ENCODE measurements around the gene YY1. TPM values are rescaled to one million over a fixed set of nuclear protein-coding genes. Genes with fewer than 3 reads are reported as not detected.

Gene YY1
- total RNA-seq, 1 donor from 2014 or later, result 56.3 TPM

GRCh38 chr14:100312877-100313400 is 74.0 kb downstream of the YY1 start:
- DNase-seq (ENCODE audit: low read depth, low spot score), result no peak

DNA sequence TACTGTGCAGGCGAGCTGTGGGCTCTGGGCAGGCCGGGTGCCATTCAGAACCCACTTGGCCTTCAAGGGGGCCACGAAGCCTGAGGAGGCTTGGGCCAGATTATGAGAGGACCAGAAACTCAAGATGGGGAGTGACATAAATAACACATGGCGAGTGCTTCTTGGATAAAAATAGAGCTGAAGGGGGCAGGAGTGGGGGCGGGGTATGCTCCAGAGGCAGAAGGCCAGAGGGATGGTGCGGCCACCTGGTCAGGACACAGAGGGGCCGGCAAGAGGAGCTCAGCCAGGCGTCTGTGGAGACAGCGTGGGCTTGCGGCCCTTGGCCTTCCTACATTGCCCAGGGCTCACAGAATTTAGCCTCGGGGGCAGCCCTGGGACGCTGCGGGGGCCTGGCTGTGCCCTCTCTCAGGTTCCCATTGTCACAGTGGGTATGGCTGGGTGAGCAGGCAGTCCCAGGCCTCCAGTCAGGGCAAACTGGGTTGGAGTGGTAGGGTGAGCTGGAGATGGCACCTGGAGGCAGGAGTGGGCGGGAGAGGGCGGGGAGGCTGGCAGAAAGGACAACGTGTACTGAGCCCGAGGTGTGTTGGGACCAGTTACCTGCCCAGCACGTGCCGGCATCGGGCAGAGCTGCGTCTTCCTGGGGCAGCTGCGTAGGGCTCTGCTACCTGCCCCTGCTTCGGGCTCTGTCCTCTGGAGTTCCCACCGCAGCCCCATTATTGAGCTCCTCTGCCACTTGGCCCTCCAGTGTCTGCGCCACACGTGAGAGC is 74.7 kb downstream of the YY1 start:
- DNase-seq (ENCODE audit: low read depth, low spot score), result no peak

DNA sequence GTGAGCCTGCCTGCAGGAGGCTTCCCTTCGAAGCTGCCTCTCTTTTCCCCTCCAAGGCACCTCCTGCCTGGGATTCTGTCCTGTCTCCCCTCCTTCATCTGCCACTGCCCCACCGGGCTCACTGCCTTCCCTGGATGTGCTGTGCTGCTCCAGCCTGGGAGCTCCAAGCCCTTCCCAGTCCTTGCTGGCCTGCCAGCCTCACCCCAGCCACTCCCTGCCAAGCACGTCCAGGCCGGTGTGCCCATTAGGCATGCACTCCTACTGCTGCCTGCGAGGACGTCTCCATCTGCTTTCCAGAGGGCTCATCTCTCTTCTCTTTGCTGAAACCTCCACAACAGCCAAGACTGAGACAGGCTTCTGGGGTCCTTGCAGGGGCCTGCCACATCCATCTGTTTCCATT is 75.8 kb downstream of the YY1 start:
- DNase-seq (ENCODE audit: low read depth, low spot score), result no peak

- DNase-seq (ENCODE audit: low read depth, low spot score), result no peak
These were observed 78.4 kb downstream of the YY1 start for GRCh38 chr14:100317389-100317788.

DNA sequence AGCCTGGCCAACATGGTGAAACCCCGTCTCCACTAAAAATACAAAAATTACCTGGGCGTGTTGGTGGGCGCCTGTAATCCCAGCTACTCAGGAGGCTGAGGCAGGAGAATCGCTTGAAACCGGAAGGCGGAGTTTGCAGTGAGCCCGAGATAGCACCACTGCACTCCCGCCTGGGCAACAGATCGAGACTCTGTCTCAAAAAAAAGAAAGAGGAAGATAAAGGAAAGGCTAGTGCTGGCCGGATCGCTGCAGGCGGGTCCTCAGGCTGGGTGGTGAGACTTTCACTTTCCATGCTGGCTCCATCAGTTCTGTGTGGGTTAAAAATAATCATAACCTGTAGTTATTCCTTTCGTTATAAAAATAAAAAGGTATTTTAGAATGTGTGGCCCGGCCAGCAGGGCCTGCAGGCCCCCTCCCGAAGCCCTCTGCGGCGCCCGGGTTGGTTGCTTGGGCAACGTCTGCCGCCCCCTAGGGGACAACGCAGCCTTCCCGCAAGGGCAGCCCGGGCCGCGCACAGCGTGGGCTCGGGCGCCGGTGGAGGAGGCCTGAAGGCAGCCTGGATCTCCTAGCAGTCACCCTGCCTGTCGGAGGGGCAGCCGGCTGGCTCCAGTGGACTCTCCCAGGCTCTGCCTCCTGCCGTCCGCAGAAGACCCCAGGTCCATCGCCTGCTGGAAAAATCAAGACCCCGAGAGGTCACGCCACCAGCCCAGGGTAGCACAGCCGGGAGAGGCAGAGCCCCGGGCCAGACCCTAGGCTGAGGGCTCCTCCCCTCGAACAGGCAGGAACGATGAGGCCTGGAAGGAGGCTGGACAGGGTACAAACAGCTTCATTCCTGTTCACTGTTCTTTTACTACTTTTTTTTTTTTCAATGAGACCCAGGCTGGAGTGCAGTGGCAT is 79.2 kb downstream of the YY1 start:
- DNase-seq (ENCODE audit: low read depth, low spot score), result no peak

- no peak for DNase-seq (ENCODE audit: low read depth, low spot score)
These were observed 81.4 kb downstream of the YY1 start for GRCh38 chr14:100320157-100320856.

- DNase-seq (ENCODE audit: low read depth, low spot score), result no peak
These were observed 82.7 kb downstream of the YY1 start for GRCh38 chr14:100321473-100322137.

- no peak for DNase-seq (ENCODE audit: low read depth, low spot score)
These were observed 83.4 kb downstream of the YY1 start for GRCh38 chr14:100322138-100322957.

DNA sequence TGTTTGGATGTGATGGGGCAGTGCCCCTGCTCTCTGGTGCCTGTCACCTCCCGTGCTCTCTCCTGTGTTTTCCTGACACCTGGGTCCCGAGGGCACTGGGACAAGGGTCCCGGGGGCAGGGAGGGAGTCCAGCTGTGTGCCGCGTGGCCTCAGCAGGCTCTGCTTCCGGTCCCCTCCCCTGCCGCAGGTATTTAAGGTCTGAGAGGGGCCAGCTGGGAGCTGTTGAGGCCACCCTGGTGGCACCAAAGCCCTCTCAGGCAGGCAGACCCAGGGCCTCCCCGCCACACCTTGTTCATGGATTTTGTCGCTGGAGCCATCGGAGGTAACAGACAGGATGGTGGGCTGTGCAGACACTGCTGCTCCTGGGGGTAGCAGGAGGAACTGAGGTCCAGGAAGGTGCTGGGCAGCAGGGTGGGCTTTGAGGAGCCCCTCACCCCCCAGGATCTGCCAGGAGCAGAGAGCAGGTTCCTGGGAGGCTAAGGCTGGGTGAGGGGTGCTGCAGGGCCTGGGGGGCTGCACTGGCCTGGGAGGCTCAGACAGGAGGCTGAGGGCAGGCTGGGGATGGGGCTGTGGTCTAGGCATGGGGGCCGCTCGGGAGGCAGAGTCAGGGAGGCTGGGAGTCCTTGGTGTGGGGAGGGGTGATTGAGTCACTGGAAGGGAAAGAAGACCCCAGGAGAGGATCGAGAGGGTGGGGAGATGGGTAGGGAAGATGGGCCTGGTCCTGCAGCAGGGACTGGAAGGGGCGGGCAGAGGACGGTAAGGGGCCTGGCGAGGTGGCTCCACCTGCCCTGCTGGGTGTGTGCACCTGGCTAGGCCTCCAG is 84.4 kb downstream of the YY1 start, which contains the start of gene SLC25A47:
SLC25A47 (plus strand) TSS at position 219 of the 821 bp plus-strand sequence; CDS start at position 295, 76 bp downstream.
- no peak for DNase-seq (ENCODE audit: low read depth, low spot score)

- no peak for DNase-seq (ENCODE audit: low read depth, low spot score)
These were observed 85.0 kb downstream of the YY1 start for GRCh38 chr14:100323942-100324307.

DNA sequence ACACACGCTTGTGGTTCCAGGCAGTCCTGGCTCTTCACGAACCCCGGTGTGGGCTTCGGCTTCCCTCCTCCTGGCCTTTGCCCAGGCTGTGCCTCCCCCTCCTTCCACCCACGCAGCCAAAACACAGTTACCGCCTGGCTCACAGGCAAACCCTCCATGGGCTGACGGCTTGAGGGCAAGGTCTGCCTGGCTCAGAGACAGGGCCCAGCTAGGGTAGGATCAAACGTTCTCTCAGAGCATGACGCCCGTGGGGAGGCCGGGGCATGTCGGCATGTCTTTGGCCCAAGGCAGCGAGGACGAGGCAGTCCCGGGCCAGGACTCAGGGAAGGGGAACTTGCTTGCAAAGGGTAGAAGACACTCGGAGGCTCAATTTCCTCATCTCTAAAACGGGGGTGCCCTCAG is 86.3 kb downstream of the YY1 start:
- DNase-seq (ENCODE audit: low read depth, low spot score), result no peak

- DNase-seq (ENCODE audit: low read depth, low spot score), result no peak
These were observed 87.0 kb downstream of the YY1 start for GRCh38 chr14:100325958-100326357.

DNA sequence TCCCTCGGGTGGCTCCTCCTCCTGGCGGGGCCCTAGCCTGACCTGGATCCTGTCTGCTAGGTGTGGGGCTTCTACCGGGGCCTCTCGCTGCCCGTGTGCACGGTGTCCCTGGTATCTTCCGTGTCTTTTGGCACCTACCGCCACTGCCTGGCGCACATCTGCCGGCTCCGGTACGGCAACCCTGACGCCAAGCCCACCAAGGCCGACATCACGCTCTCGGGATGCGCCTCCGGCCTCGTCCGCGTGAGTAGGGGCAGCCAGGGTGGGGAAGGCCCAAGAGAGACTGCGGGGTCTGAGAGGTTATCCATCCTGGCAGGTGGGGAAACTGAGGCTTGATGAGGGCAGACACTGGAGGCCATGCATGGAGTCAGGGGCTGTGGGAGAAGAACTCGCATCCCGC is 88.2 kb downstream of the YY1 start:
- DNase-seq (ENCODE audit: low read depth, low spot score), result no peak

DNA sequence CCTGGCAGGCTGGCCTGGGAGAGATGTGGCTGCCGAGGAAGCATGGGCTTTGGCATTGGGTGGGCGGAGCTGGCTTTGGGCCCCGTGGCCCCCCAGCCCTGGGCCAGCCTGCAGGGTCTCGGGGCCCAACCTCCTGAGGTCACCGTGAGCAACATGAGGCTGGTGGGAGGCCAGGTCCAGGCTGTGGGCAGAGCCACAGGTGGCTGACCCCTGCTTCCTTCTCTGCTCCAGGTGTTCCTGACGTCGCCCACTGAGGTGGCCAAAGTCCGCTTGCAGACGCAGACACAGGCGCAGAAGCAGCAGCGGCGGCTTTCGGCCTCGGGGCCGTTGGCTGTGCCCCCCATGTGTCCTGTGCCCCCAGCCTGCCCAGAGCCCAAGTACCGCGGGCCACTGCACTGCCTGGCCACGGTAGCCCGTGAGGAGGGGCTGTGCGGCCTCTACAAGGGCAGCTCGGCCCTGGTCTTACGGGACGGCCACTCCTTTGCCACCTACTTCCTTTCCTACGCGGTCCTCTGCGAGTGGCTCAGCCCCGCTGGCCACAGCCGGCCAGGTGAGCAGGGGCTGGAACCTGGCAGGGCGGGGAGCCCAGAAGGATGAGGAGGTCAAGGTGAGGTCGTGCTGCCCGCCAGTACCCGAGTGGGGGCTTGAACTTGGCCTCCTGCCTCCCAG is 89.7 kb downstream of the YY1 start:
- no peak for DNase-seq (ENCODE audit: low read depth, low spot score)

DNA sequence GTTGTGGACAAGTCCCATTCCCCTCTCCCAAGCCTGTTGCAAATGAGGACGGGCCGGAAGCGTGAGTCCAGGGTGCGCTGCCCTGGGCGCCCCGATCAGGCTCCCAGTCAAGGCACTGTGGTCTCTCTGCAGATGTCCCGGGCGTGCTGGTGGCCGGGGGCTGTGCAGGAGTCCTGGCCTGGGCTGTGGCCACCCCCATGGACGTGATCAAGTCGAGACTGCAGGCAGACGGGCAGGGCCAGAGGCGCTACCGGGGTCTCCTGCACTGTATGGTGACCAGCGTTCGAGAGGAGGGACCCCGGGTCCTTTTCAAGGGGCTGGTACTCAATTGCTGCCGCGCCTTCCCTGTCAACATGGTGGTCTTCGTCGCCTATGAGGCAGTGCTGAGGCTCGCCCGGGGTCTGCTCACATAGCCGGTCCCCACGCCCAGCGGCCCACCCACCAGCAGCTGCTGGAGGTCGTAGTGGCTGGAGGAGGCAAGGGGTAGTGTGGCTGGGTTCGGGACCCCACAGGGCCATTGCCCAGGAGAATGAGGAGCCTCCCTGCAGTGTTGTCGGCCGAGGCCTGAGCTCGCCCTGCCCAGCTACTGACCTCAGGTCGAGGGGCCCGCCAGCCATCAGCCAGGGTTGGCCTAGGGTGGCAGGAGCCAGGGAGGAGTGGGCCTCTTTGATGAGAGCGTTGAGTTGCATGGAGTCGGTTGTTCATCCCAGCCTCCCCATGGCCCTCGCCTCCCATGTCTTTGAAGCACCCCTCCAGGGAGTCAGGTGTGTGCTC is 90.5 kb downstream of the YY1 start:
- DNase-seq (ENCODE audit: low read depth, low spot score), result no peak

GRCh38 chr14:100330007-100330344 is 91.0 kb downstream of the YY1 start:
- DNase-seq (ENCODE audit: low read depth, low spot score), result no peak

GRCh38 chr14:100330388-100330931 is 91.5 kb downstream of the YY1 start:
- no peak for DNase-seq (ENCODE audit: low read depth, low spot score)
